Effector memory CD8-positive, alpha-beta T cell (primary cell): ENCODE data around the gene CBR4.
A peak's percentile ranks its signal among the peaks of the same experiment; 100 is the strongest.

ENCODE experiments used
- ATAC-seq: fragments of 150-1000 bp; cut with Tn5 transposase; replicated peaks from 2 replicates; pipeline ENCODE4 v1.10.0; 2021; ENCODE audit warnings: mild to moderate bottlenecking, moderate library complexity
- DNase-seq, 3 experiments: peaks; one replicate each; pipeline ENCODE4 v3.0.0; 2021
- H3K27ac Mint-ChIP-seq, 2 donors: one replicate each; pipeline ENCODE4 v1.8.0; 2022; ENCODE audit warnings: mild to moderate bottlenecking in 2 of 2, mixed read lengths in 2 of 2, moderate library complexity in 2 of 2
- H3K27me3 Mint-ChIP-seq, 2 donors: one replicate each; pipeline ENCODE4 v1.8.0; 2022; ENCODE audit warnings: mixed read lengths in 2 of 2
- H3K36me3 Mint-ChIP-seq: one replicate; pipeline ENCODE4 v1.8.0; 2022; ENCODE audit warnings: mild to moderate bottlenecking, moderate library complexity, mixed read lengths; ENCODE audit not compliant: insufficient read depth
- H3K4me1 Mint-ChIP-seq, 2 donors: one replicate each; pipeline ENCODE4 v1.8.0; 2022; ENCODE audit warnings: low read depth in 2 of 2, mixed read lengths in 2 of 2
- H3K4me3 Mint-ChIP-seq, 2 donors: one replicate each; pipeline ENCODE4 v1.8.0; 2022; ENCODE audit warnings: mild to moderate bottlenecking in 2 of 2, mixed read lengths in 2 of 2, moderate library complexity in 2 of 2
- H3K9me3 Mint-ChIP-seq, 2 donors: one replicate each; pipeline ENCODE4 v1.8.0; 2022; ENCODE audit warnings: mixed read lengths in 2 of 2

The CBR4 gene

DNA sequence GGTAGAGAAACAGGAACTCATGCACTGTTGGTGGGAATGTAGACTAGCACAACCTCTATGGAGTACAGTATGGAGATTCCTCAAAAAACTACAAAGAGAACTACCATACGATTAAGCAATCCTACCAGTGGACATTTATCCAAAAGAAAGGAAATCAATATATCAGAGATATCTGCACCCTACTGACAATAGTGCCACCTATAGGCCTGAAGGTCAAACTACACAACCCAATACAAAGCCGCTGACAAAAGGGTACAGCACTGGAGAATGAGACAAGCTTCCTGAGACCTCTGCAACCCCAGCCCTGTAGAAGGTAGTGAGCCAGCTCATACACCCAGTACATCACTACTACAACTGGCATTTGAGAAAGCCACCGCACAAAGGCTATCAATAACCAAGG lies 67.1 kb downstream of the CBR4 start:
- no peak overlapping the region for H3K27ac Mint-ChIP-seq
- no peaks in the 10 kb centered on the region for H3K27me3 Mint-ChIP-seq
- ATAC-seq: peak; percentile 36
- H3K36me3 Mint-ChIP-seq: peaks cover 2% of the 10 kb centered on the region
- H3K9me3 Mint-ChIP-seq: peaks cover 0 to 7% of the 10 kb centered on the region in 2 donors
- no peak overlapping the region for H3K4me3 Mint-ChIP-seq
- no peaks in the 10 kb centered on the region for H3K4me1 Mint-ChIP-seq
- no peak for DNase-seq
